Gastrocnemius medialis (tissue), 4 donors: ENCODE results near the gene R3HDM2. TPM values are rescaled to one million over a fixed set of nuclear protein-coding genes. Genes with fewer than 3 reads are reported as not detected.

Experiments used
- ATAC-seq, 2 donors: fragments of 150-250 bp; one replicate each; pipeline ENCODE4 v1.9.1; 2016
- DNase-seq, 2 donors: peaks; one replicate each; pipeline ENCODE4 v3.0.0-alpha.2; 2019
- H3K27ac ChIP-seq, 4 donors: fragments of 200-600 bp; sonication (generic); 1 replicate in 1 of 4; 2 replicates in 3 of 4; pipeline ENCODE4 v1.5.1; 2016 to 2018; ENCODE audit warnings: mild to moderate bottlenecking in 2 of 4, moderate library complexity in 1 of 4
- H3K27me3 ChIP-seq, 3 donors: fragments of 200-600 bp; sonication (generic) in 2 of 3; 1 replicate in 1 of 3; 2 replicates in 2 of 3; pipeline versions ENCODE4 v1.5.1 to v1.6.0; 2016 to 2019; ENCODE audit warnings: mild to moderate bottlenecking in 1 of 3, moderate library complexity in 1 of 3
- H3K36me3 ChIP-seq, 2 donors: fragments of 200-600 bp; sonication (generic) in 1 of 2; one replicate each; pipeline ENCODE4 v1.5.1; 2017 to 2018
- H3K4me1 ChIP-seq, 2 donors: fragments of 200-600 bp; sonication (generic) in 1 of 2; one replicate each; pipeline ENCODE4 v1.5.1; 2016 to 2017; ENCODE audit warnings: mild to moderate bottlenecking in 2 of 2
- H3K4me3 ChIP-seq, 4 donors: fragments of 200-600 bp; sonication (generic) in 3 of 4; 1 replicate in 1 of 4; 2 replicates in 3 of 4; pipeline ENCODE4 v1.5.1; 2016 to 2019; ENCODE audit warnings: mild to moderate bottlenecking in 2 of 4
- H3K9me3 ChIP-seq, 3 donors: fragments of 200-600 bp; sonication (generic) in 2 of 3; 1 replicate in 1 of 3; 2 replicates in 2 of 3; pipeline ENCODE4 v1.5.1; 2016 to 2019
- POLR2A ChIP-seq, 2 donors: fragments of 450-650 bp; IDR thresholded peaks; one replicate each; pipeline ENCODE4 v1.6.1; 2017; ENCODE audit warnings: antibody characterized with exemption in 2 of 2, mild to moderate bottlenecking in 2 of 2, moderate library complexity in 2 of 2
- in situ Hi-C, 4 donors: fragments of 200-750 bp; cut with MboI; loops; one replicate each; pipeline versions ENCODE4 v1.15.0 to v1.8.0; 2017; ENCODE audit warnings: low sequenced_read_pairs in 4 of 4
- intact Hi-C: fragments of 100-400 bp; cut with DNase I; formaldehyde crosslinking; loops from one replicate; pipeline ENCODE4 v1.15.1; 2023; ENCODE audit warnings: low total_unique reads
- total RNA-seq, 4 donors: library from RNA; depleted of rRNA; stranded (reverse); fragments of >200 nt; gene quantifications; one replicate each; pipeline versions ENCODE4 v1.1.0 to v1.2.3, GENCODE V29; 2016
- TF ChIP-seq, protein P1 (sequence below), 5 experiments: fragments of 450-650 bp in 3 of 5; fragments of 200-600 bp in 2 of 5; sonication (generic) in 2 of 5; IDR thresholded peaks in 4 of 5; conservative IDR thresholded peaks in 1 of 5; 1 replicate in 4 of 5; 2 replicates in 1 of 5; pipeline ENCODE4 v1.5.1; 2016 to 2019; ENCODE audit warnings: antibody characterized with exemption in 5 of 5, mild to moderate bottlenecking in 3 of 5, moderate library complexity in 3 of 5

The R3HDM2 gene
- total RNA-seq, 4 donors from 2014 or later: 24.1 to 27.1 (median 25.6) TPM

DNA sequence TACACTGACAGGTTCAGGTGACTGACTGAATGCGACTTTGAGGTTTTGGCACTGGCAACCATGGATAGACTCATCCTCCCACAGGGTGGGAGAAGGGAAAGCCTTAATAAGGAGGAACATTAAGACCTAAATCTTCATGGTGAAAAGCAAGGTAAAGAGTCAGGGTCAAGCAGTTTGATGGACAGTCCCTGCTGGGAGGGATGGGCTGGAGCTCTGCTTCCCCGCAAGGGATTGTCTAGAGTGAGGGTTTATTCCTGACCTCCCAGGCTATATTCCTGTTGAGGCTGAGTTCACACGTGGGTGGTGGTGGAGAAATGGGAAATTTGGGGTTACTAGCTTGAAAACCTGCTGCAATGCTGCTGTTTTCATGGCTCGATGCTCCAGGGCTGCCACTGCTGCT, 170.5 kb downstream of the R3HDM2 start:
- no peak overlapping the region for H3K4me3 ChIP-seq
- no peaks in the 10 kb centered on the region for H3K27me3 ChIP-seq
- DNase-seq (no peak), ATAC-seq (no peak)
- intact Hi-C loops: no loop called here
- in situ Hi-C loops: loop anchor here in 2 of 4 donors (10.0 to 25.0 kb wide), 2 partner anchors 177 to 194 kb away; partner anchors contain the start of genes GLI1 (in 1 of the 2), INHBC (in 1 of the 2), INHBE (in 1 of the 2) and R3HDM2 (in 1 of the 2)
- TF ChIP-seq POLR2A (IDR thresholded peaks at IDR 0.05): no peak
- TF ChIP-seq, protein P1, sequence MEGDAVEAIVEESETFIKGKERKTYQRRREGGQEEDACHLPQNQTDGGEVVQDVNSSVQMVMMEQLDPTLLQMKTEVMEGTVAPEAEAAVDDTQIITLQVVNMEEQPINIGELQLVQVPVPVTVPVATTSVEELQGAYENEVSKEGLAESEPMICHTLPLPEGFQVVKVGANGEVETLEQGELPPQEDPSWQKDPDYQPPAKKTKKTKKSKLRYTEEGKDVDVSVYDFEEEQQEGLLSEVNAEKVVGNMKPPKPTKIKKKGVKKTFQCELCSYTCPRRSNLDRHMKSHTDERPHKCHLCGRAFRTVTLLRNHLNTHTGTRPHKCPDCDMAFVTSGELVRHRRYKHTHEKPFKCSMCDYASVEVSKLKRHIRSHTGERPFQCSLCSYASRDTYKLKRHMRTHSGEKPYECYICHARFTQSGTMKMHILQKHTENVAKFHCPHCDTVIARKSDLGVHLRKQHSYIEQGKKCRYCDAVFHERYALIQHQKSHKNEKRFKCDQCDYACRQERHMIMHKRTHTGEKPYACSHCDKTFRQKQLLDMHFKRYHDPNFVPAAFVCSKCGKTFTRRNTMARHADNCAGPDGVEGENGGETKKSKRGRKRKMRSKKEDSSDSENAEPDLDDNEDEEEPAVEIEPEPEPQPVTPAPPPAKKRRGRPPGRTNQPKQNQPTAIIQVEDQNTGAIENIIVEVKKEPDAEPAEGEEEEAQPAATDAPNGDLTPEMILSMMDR (IDR thresholded peaks at IDR 0.05 in 4 of 5, conservative IDR thresholded peaks at IDR 0.05 in 1 of 5): peak in 1 of 5 experiments; percentile 8
- H3K4me1 ChIP-seq: peaks cover 68 to 81% of the 10 kb centered on the region in 2 donors
- peak overlapping the region; percentile 82 to 85 (median 82) for H3K27ac ChIP-seq
- peaks cover 0 to 15% of the 10 kb centered on the region in 2 donors for H3K36me3 ChIP-seq
- no peaks in the 10 kb centered on the region for H3K9me3 ChIP-seq

DNA sequence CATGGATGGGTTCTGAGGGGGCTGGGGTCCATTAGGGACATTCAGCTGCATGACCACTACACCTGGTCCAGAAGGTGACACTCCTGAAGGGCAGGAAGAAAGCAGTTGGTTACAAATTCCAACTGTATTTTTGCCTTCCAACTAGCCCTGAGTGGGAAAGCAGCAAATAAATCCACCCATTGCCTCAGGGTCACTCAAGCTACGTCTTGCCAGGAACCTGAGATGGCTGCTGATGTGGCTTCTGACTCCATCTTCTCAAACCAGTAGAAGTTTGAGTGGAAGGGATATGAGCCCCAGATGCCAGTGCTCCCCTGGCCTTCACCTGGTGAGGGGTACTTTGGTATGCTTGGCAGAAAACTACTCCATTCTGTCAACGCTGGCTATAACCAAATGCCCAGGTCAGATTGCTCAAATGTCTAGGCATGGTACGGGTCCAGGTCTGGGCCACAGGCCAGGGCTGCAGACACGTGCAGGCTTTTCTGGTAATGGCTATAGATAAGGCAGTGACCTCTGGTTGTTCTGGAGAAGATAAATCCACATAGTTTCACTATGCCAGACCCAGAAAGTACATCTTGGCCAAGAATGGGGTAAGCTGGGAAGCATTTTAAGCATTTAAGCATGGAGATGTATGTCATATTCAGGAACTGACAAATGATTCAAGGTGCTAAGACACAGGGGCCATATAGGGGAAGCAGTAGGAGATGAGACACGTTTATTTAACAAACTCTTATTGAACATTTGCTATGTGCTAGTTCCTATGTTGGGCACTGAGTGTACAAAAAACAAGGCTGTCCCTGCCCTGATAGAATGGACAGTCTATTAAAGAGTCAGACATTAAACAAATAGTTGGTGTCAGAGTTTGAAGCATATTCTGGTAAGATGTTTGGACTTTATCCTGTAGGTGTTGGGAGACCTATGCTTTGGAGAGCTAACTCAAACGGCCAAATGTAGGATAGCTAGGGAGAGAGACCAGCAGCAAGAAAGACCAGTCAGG, 171.6 kb downstream of the R3HDM2 start:
- Histone ChIP-seq H3K36me3 (peaks cover 0 to 15% of the 10 kb centered on the region in 2 donors), H3K27me3 (no peaks in the 10 kb centered on the region), H3K9me3 (no peaks in the 10 kb centered on the region), H3K4me3 (no peak overlapping the region), H3K4me1 (peaks cover 59 to 71% of the 10 kb centered on the region in 2 donors), H3K27ac (peak overlapping the region; percentile 82 to 85 (median 82))
- intact Hi-C loops: loop anchor here (5.0 kb wide), 1 partner anchor 263 kb away; the partner anchor contains the start of genes DDIT3 and MBD6
- peak in 1 of 2 donors; percentile 47 for DNase-seq
- in situ Hi-C loops: loop anchor here in 1 of 4 donors (25.0 kb wide), 1 partner anchor 178 kb away; the partner anchor contains the start of genes INHBC and R3HDM2
- TF ChIP-seq, protein P1 (IDR thresholded peaks at IDR 0.05 in 4 of 5, conservative IDR thresholded peaks at IDR 0.05 in 1 of 5): no peak
- no peak for TF ChIP-seq POLR2A (IDR thresholded peaks at IDR 0.05)
- no peak for ATAC-seq

DNA sequence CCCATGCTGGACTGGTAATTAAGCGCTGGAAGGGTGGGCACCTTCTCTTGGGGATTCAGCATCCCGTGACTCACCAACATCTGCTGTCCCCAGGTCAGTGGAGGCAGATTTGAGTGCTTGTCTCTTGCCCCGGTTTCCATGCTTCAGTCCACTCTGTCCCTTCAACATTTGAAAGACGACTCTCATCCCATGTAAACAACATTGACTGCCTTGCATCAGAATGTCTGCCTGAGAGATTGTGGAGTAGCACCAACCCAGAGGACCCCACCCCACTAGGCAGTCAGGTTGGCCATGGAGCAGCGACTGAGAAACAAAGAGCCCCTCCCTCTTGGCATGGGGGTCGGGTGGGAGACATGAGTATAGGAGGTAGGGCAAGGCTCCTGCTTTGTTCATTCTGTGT, 174.9 kb downstream of the R3HDM2 start:
- TF ChIP-seq POLR2A (IDR thresholded peaks at IDR 0.05): no peak
- TF ChIP-seq, protein P1 (IDR thresholded peaks at IDR 0.05 in 4 of 5, conservative IDR thresholded peaks at IDR 0.05 in 1 of 5): no peak
- H3K27me3 ChIP-seq: no peaks in the 10 kb centered on the region
- peaks cover 0 to 15% of the 10 kb centered on the region in 2 donors for H3K36me3 ChIP-seq
- H3K4me3 ChIP-seq: no peak overlapping the region
- no peaks in the 10 kb centered on the region for H3K9me3 ChIP-seq
- intact Hi-C loops: loop anchor here (5.0 kb wide), 1 partner anchor 266 kb away; the partner anchor contains the start of genes DDIT3 and MBD6
- ATAC-seq (no peak), DNase-seq (no peak)
- in situ Hi-C loops: loop anchor here in 1 of 4 donors (25.0 kb wide), 1 partner anchor 181 kb away; the partner anchor contains the start of genes INHBC and R3HDM2
- H3K27ac ChIP-seq: peak overlapping the region in 1 of 4 donors; percentile 16
- H3K4me1 ChIP-seq: peaks cover 30 to 47% of the 10 kb centered on the region in 2 donors

DNA sequence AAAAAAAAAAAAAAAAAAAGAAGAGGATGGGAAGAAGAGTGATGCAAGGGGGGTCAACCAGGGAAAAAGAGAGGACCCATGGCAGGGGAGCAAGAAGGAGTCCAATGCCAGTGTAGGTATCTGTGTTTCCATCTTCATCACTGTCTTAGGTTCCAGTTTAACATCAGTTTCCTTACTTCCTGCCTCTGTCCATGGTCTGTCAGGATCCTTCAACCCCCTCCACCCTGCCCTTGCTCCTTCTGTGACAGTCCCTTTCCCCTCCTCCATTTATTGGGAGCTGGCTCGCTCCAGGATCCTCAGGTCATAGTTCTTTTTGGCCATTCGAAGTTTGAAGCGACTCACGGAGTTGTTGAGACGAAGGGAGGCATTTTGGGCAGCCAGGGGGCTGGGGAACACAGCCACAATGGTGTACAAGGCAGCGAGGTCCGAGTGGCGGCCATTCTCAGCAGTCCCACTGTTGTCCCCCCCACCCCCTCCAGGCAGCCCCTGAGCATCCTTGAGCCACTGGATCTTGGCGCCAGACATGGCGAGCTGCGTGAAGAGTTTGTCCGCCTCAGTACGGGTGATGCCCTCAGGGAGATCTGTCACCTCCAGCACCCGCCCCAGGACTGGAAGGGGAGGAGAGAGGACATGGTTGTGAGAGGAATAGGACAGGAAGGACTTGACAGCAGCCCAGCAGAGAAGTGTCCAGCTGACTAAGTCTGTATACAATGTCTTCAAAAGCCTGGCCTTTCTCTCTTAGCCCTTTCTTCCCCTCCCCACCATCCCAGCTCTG, 176.2 kb downstream of the R3HDM2 start:
- peak overlapping the region in 2 of 4 donors; percentile 16 to 23 for H3K27ac ChIP-seq

More for the DNA sequence above, 176.2 kb downstream of the R3HDM2 start:
- Histone ChIP-seq H3K4me3 (no peak overlapping the region), H3K4me1 (peaks cover 22 to 36% of the 10 kb centered on the region in 2 donors), H3K36me3 (peaks cover 0 to 15% of the 10 kb centered on the region in 2 donors), H3K27me3 (no peaks in the 10 kb centered on the region), H3K9me3 (no peaks in the 10 kb centered on the region)
- TF ChIP-seq POLR2A (IDR thresholded peaks at IDR 0.05): no peak
- TF ChIP-seq, protein P1 (IDR thresholded peaks at IDR 0.05 in 4 of 5, conservative IDR thresholded peaks at IDR 0.05 in 1 of 5): no peak
- ATAC-seq (no peak), DNase-seq (no peak)
- intact Hi-C loops (loop anchor here (5.0 kb wide), 1 partner anchor 268 kb away; the partner anchor contains the start of genes DDIT3 and MBD6), in situ Hi-C loops (loop anchor here in 1 of 4 donors (25.0 kb wide), 1 partner anchor 183 kb away; the partner anchor contains the start of genes INHBC and R3HDM2)
